NOMO-1 (cell line): ENCODE measurements around the gene ZNF540.
"Not testable (repeated sequence)": the region's sequence is repeated elsewhere in the genome, so short reads cannot be mapped to it uniquely, and the experiment has no call there.

Source experiments
- DNase-seq, 2 experiments: peaks; one replicate each; lab custom pipeline; 2025; ENCODE audit not compliant: unreplicated experiment in 2 of 2; lab: John Stamatoyannopoulos, UW

Gene ZNF540

DNA sequence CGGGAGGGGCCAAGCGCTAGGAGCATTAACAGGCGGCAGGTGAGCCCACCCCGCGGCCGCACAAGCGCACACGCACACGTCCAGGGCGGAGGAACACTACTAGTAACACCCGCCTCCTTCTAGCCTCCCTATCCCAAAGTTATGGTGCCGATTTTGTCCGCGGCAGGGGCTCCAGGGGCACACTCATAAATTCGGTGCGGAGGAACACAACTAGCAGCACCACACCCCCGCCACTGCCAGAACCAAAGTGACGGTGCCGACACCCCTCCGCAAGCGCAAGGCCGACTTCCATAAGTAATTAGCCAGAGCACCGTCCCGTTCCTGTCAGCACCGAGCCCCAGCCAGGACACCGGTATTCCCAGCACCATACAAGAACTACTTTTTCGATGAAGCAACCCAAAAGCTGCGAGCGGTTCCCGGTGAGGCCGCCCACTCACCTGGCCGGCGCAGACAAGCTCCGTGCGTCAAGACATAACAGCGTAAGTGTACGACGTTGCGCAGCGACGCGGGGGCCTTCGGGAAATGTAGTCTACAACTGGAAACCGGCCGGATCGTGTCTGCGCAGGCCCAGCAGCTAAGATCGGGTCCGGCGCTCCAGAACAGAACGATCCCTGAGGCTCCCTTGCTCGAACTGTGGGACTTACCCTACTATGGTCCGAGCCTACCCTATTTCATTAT, at the start of gene ZNF540, which contains the start of gene ZNF571:
Gene ZNF540 (plus strand): TSS at position 573 of the 678 bp plus-strand sequence. CDS start 3,572 bp downstream, outside the sequence.
Gene ZNF571 (minus strand): TSS at position 489 of the 678 bp plus-strand sequence. CDS start 8,116 bp downstream, outside the sequence.
- no peak for DNase-seq

DNA sequence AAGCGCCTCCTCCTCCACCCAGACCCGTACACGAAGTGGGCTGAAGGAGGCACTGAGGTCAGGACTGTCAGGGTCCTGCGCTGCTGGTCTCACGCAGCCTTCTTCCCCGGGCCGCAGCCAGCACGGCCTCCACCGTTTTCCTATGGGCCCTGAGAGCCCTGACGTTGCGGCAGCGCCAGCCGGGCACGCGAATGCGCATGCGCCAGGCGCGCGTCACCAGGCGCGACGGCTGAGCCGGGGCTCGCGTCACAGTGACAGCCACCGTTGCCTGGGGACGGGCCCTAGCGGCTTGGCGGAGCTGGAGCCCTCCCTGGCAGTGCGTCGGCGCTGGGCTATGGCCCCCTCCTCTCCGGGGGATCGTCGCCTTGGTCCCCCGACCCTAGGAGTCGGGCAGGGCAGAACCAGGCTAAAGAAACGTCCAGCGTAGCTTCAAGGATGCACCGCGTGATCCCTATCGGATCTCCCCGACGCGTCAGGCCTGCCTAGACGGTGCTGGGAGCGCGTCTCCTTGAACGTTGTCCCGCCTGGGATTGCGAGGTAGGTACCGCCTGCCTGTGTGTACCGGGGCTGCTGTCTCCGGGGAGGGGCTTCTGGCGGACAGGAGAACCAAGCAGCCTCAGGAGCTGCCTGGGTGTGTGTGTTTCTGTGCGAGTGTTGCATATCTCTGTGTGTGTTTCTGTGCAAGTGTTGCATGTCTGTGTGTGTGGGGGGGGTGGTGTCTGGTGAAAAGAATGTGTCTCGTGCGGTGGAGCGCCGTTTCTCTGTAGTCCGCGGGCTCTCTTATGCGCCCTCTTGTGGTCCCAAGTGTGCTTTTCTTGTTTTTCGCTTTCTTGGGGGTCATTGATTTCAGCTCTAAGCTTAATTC, 43.3 kb upstream of the ZNF540 start:
- DNase-seq = no peak

GRCh38 chr19:37563518-37563917, 31.2 kb upstream of the ZNF540 start:
- DNase-seq = no peak

- no peak for DNase-seq
Observed at GRCh38 chr19:37564624-37565369, 29.9 kb upstream of the ZNF540 start.

DNA sequence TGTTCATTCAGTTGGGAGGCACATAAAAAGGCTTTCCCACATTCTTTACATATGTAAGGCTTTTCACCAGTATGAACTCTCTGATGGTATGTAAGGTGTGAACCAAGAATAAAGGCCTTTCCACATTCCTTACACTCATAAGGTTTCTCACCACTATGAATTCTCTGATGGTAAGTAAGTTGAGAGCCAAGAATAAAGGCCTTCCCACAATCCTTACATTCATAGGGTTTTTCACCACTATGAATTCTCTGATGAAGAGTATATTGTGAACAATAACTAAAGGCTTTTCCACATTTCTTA, 29.4 kb upstream of the ZNF540 start:
- DNase-seq = no peak

- no peak for DNase-seq
Observed at GRCh38 chr19:37572203-37572602, 22.5 kb upstream of the ZNF540 start.

DNA sequence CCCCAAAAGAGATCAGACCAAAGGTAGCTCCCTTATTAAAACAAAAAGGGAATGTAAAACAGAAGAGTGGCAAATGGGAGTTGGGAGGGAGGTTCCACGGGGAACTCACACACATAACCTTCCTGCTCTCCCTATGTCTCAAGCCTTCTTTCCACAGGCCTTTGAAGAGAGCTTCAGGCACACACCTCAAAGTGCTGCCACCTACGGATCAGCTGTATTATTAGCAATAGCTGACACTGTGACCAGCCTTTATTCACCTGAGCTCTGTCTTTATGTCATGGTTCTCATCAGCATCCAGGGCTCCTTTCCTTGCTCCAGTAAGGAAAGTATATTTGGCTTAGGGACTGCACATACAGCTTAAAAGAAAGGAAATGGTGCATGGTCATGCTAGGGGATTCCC, 11.3 kb upstream of the ZNF540 start:
- no peak for DNase-seq

DNA sequence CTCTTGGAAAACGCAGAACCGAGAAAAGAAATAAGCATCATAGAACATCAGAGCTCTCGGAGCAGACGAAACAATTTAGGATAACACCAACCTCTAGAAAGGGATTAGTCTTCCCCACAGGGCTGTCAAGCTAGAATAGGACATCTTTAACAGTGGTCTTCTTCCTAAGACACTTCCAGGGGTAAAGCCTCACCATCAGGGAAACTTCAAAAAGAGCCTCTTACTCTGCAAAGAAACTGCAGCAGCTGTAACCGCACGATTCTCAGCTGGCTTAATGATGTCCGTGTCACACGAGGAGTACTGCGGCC, 726 bp upstream of the ZNF540 start:
- no peak for DNase-seq

DNA sequence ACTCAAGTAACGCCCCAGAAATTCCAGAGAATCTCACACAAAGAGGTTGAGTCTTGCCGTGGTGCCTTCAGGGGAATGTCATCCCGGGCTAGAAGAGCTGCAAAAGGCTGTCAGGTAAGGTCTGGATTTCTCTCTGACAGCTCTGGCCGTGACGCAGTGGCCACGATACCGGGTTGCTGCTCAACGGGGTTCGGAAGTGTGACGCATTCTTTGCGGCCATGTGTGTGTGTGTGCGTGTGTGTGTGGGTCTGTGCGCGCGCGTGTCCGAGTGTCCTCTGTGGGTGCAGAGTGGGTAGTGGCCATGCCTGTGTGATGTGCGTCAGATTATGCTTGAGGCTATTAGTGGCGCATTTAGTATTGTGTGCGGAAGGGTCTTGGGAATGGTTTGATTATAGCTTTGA, 306 bp downstream of the ZNF540 start:
- no peak for DNase-seq

GRCh38 chr19:37635076-37636056, 40.7 kb downstream of the ZNF540 start:
- no peak for DNase-seq

GRCh38 chr19:37654118-37654517, 59.4 kb downstream of the ZNF540 start:
- no peak for DNase-seq

DNA sequence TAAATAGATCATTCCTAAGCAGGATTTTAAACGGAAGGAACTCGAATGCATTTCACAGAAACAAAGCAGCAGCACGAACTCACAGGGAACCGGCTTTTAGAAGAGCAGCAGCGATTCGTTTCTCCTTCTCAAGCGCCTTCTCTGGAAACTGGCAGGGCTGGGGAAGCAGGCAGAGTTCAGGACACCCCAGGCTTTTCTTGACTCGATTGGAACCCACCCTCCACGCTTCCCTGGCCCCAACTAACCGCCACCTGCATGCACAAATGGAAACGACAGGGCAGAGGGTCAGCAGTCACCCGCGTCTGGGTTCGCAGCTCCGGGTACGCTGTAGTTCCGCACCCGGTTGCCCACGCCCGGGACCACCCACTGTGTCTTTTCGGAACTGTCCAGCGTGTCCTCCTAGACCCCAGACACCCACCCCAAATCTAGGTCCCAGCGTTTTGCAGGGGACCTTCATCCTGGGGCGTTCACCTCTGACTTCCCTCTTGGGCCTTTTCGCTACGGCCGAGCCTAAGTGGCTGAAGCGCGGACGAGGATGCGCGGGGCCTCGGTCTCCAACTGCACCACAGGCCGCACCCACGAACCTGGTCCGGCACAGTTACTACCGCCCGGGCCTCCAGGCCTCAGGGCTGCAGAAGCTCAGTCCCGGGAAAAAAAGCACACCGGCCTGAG, 60.1 kb downstream of the ZNF540 start:
- no peak for DNase-seq

- no peak for DNase-seq
Observed at GRCh38 chr19:37655301-37655688, 60.6 kb downstream of the ZNF540 start, which contains the start of gene ZFP30. ZFP30 (minus strand) TSS chr19:37655465; CDS start chr19:37647822, 7,643 bp downstream.

GRCh38 chr19:37655689-37656371, 61.2 kb downstream of the ZNF540 start:
- no peak for DNase-seq

GRCh38 chr19:37657157-37657556, 62.5 kb downstream of the ZNF540 start:
- not testable (repeated sequence) for DNase-seq
